ENCODE data around the gene UBE2D1. TPM values are rescaled to one million over a fixed set of nuclear protein-coding genes. Genes with fewer than 3 reads are reported as not detected.

The UBE2D1 gene
- total and polyA plus RNA-seq, 9 of the 15 experiments (the other 6 are each of a cell fraction or from before 2014, with no cell fraction given) = 4.1 to 24.4 (median 12.3) TPM

DNA sequence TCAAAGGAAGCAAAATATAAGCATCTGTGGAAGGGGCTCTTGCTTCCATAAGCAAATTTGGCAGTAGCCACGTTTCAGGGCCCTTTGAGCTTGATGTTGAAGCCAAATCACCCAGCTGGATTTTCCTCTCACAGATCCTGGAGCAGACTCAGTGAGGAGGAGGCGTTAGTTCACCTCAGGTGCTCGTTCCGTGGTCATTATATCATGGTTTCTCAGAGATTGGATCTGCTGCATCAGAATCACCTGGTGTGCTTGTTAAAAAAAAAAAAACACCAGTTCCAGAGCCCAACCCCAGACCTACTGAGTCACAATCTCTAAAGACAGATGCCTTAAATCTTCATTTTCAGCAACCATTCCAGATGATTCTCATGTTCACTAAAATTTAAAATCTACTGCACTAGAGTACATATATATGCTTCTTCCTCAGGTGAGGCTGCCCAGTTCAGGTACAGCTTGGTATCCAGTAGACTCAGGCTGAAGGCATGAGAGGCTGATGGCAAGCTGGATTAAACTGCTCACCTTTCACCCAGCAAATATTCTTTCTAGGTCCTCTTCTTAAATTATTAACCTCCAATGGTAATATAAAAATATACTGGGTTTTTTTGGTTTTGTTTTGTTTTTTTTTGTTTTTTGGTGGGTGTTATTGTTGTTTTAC is 75.3 kb downstream of the UBE2D1 start:
- in situ Hi-C loops (cut with MboI) (no loop called here), intact Hi-C loops (cut with micrococcal nuclease) (no loop called here)
- ChIA-PET POLR2A (no interaction called here), CTCF (ENCODE audit: low intra/inter-chr PET ratio) (no interaction called here)
- ATAC-seq = no peak
- Histone ChIP-seq H2AFZ (ENCODE audit: low read depth, low read length) (no peak overlapping the region), H3K4me3 (no peak overlapping the region), H4K20me1 (replicated peaks; ENCODE audit: control insufficient read depth, insufficient read depth, low read length) (no peaks in the 10 kb centered on the region), H3K4me2 (ENCODE audit: insufficient read depth, low read length) (no peak overlapping the region), H3K36me3 (ENCODE audit: control insufficient read depth, insufficient read depth, low read length) (no peaks in the 10 kb centered on the region), H3K27me3 (ENCODE audit: control insufficient read depth in 2 of 2, insufficient read depth in 2 of 2, low read length in 2 of 2) (peaks cover 0 to 8% of the 10 kb centered on the region in 2 experiments; a peak in 2 of 5 replicates), H3K9ac (ENCODE audit: insufficient read depth in 1 of 2, low read depth in 2 of 2, low read length in 2 of 2) (no peak overlapping the region), H3K9me3 (replicated peaks; ENCODE audit: control insufficient read depth, insufficient read depth, low read depth, low read length) (no peaks in the 10 kb centered on the region), H3K4me1 (replicated peaks in 1 of 2; ENCODE audit: control insufficient read depth in 2 of 2, insufficient read depth in 2 of 2, low read length in 2 of 2) (no peaks in the 10 kb centered on the region), H3K79me2 (ENCODE audit: control insufficient read depth, insufficient read depth, low read length) (no peaks in the 10 kb centered on the region), H3K27ac (ENCODE audit: extremely low read depth, low read depth, low read length) (no peak overlapping the region), H3K9me1 (ENCODE audit: control insufficient read depth, insufficient read depth, low read length) (no peaks in the 10 kb centered on the region)
- WGBS (ENCODE audit: insufficient coverage, low coverage, missing lambda C conversion rate) = 2% methylated on average over 4 of the region's 4 CpGs
- DNase-seq (ENCODE audit: extremely low read depth in 1 of 4, low spot score in 3 of 4) = no peak
- no TSS peak for BruUV-seq (replicated peaks)
- TF ChIP-seq ZNF146 (CRISPR knock-in tag; IDR thresholded peaks at IDR 0.05; ENCODE audit: unreplicated experiment) = no peak
- no peak for TF ChIP-seq BRD4 (IDR thresholded peaks at IDR 0.05)
- FAIRE-seq = no peak

- no peaks in the 10 kb centered on the region for H3K36me3 ChIP-seq (ENCODE audit: control insufficient read depth, insufficient read depth, low read length)
- H3K4me3 ChIP-seq = no peak overlapping the region
- FAIRE-seq (no peak), ATAC-seq (no peak; the same call in 2 of the 3 replicates), DNase-seq (ENCODE audit: extremely low read depth in 1 of 4, low spot score in 3 of 4) (no peak)
- no peak overlapping the region for H2AFZ ChIP-seq (ENCODE audit: low read depth, low read length)
- no TSS peak for BruUV-seq (replicated peaks)
- H3K27ac ChIP-seq (ENCODE audit: extremely low read depth, low read depth, low read length) = no peak overlapping the region
- no peaks in the 10 kb centered on the region for H3K4me1 ChIP-seq (replicated peaks in 1 of 2; ENCODE audit: control insufficient read depth in 2 of 2, insufficient read depth in 2 of 2, low read length in 2 of 2)
- ChIA-PET CTCF (ENCODE audit: low intra/inter-chr PET ratio) (interaction anchor here (0.6 kb wide), 1 partner anchor 9 kb away, joined by 3 read pairs; no protein-coding TSS in a partner anchor), POLR2A (no interaction called here)
- in situ Hi-C loops (cut with MboI) = no loop called here
- intact Hi-C loops (cut with micrococcal nuclease) = no loop called here
- no peaks in the 10 kb centered on the region for H3K79me2 ChIP-seq (ENCODE audit: control insufficient read depth, insufficient read depth, low read length)
- 0% methylated on average over 2 of the region's 2 CpGs for WGBS (ENCODE audit: insufficient coverage, low coverage, missing lambda C conversion rate)
- TF ChIP-seq, protein P1, sequence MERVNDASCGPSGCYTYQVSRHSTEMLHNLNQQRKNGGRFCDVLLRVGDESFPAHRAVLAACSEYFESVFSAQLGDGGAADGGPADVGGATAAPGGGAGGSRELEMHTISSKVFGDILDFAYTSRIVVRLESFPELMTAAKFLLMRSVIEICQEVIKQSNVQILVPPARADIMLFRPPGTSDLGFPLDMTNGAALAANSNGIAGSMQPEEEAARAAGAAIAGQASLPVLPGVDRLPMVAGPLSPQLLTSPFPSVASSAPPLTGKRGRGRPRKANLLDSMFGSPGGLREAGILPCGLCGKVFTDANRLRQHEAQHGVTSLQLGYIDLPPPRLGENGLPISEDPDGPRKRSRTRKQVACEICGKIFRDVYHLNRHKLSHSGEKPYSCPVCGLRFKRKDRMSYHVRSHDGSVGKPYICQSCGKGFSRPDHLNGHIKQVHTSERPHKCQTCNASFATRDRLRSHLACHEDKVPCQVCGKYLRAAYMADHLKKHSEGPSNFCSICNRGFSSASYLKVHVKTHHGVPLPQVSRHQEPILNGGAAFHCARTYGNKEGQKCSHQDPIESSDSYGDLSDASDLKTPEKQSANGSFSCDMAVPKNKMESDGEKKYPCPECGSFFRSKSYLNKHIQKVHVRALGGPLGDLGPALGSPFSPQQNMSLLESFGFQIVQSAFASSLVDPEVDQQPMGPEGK (CRISPR knock-in tag; IDR thresholded peaks at IDR 0.05; ENCODE audit: borderline replicate concordance) = no peak
- TF ChIP-seq CBX5 (IDR thresholded peaks at IDR 0.05; ENCODE audit: borderline replicate concordance, low read depth) = no peak
- TF ChIP-seq CHD2 (IDR thresholded peaks at IDR 0.05; ENCODE audit: low read depth, low read length) = no peak
- no peak for TF ChIP-seq HES1 (IDR thresholded peaks at IDR 0.05; ENCODE audit: low read depth)
- H3K27me3 ChIP-seq (ENCODE audit: control insufficient read depth in 2 of 2, insufficient read depth in 2 of 2, low read length in 2 of 2) = peaks cover 0 to 8% of the 10 kb centered on the region in 2 experiments; a peak in 2 of 5 replicates
- H4K20me1 ChIP-seq (replicated peaks; ENCODE audit: control insufficient read depth, insufficient read depth, low read length) = no peaks in the 10 kb centered on the region
- H3K9ac ChIP-seq (ENCODE audit: insufficient read depth in 1 of 2, low read depth in 2 of 2, low read length in 2 of 2) = no peak overlapping the region
- H3K4me2 ChIP-seq (ENCODE audit: insufficient read depth, low read length) = no peak overlapping the region
- H3K9me1 ChIP-seq (ENCODE audit: control insufficient read depth, insufficient read depth, low read length) = no peaks in the 10 kb centered on the region
- no peaks in the 10 kb centered on the region for H3K9me3 ChIP-seq (replicated peaks; ENCODE audit: control insufficient read depth, insufficient read depth, low read depth, low read length)
Measured at GRCh38 chr10:58412502-58412961, 77.7 kb downstream of the UBE2D1 start.

Data from K562 (cell line).